H1 (cell line): ENCODE data around the gene ZFP64.

Source experiments
- EGR1 ChIP-seq: IDR thresholded peaks from 2 replicates; pipeline ENCODE4 v1.6.1; 2011; ENCODE audit warnings: low read depth, low read length, borderline replicate concordance
- EP300 ChIP-seq, 2 experiments: IDR thresholded peaks; 1 replicate in 1 of 2; 2 replicates in 1 of 2; pipeline ENCODE4 v1.6.1; 2011 to 2012; ENCODE audit warnings: low read depth in 2 of 2, low read length in 2 of 2, mild to moderate bottlenecking in 2 of 2, borderline replicate concordance in 1 of 2, inconsistent platforms in 1 of 2, moderate library complexity in 1 of 2
- EZH2 ChIP-seq: fragments of 200-600 bp; sonication (generic); IDR thresholded peaks from 2 replicates; pipeline ENCODE4 v1.7.1; 2012; ENCODE audit warnings: low read depth, mild to moderate bottlenecking, moderate library complexity, low read length, inconsistent platforms; ENCODE audit not compliant: severe bottlenecking
- HDAC6 ChIP-seq: IDR thresholded peaks from one replicate; pipeline ENCODE4 v1.7.1; 2012; ENCODE audit warnings: low read depth, mild to moderate bottlenecking, inconsistent platforms, low read length, moderate library complexity
- JUND ChIP-seq: IDR thresholded peaks from 2 replicates; pipeline ENCODE4 v1.6.1; 2011; ENCODE audit warnings: mild to moderate bottlenecking, improper control_type of control experiment, low read length
- RXRA ChIP-seq: IDR thresholded peaks from 2 replicates; pipeline ENCODE4 v1.6.1; 2011; ENCODE audit warnings: low read depth, mild to moderate bottlenecking, low read length, moderate library complexity; ENCODE audit not compliant: insufficient read depth
- SIN3A ChIP-seq, 2 experiments: IDR thresholded peaks in 1 of 2; conservative IDR thresholded peaks in 1 of 2; 2 replicates each; pipeline ENCODE4 v1.6.1; 2011 to 2012; ENCODE audit warnings: low read length in 2 of 2, improper control_type of control experiment in 1 of 2, low read depth in 1 of 2, mild to moderate bottlenecking in 1 of 2
- SIX5 ChIP-seq: IDR thresholded peaks from 2 replicates; pipeline ENCODE4 v1.6.1; 2011; ENCODE audit warnings: mild to moderate bottlenecking, low read depth, low read length
- TAF1 ChIP-seq: IDR thresholded peaks from 2 replicates; pipeline ENCODE4 v1.6.1; 2011; ENCODE audit warnings: mild to moderate bottlenecking, low read depth, low read length
- TF ChIP-seq, protein P1 (sequence below), 3 experiments: IDR thresholded peaks; 1 replicate in 2 of 3; 2 replicates in 1 of 3; pipeline versions ENCODE4 v1.5.1 to v1.6.1; 2011; ENCODE audit warnings: low read length in 3 of 3, mild to moderate bottlenecking in 3 of 3, inconsistent platforms in 2 of 3, low read depth in 1 of 3, moderate library complexity in 1 of 3; ENCODE audit not compliant: insufficient read depth in 1 of 3; ENCODE audit errors: control extremely low read depth in 1 of 3
- TF ChIP-seq, protein P2 (sequence below): IDR thresholded peaks from 2 replicates; pipeline ENCODE4 v1.6.1; 2012; ENCODE audit warnings: inconsistent platforms

DNA sequence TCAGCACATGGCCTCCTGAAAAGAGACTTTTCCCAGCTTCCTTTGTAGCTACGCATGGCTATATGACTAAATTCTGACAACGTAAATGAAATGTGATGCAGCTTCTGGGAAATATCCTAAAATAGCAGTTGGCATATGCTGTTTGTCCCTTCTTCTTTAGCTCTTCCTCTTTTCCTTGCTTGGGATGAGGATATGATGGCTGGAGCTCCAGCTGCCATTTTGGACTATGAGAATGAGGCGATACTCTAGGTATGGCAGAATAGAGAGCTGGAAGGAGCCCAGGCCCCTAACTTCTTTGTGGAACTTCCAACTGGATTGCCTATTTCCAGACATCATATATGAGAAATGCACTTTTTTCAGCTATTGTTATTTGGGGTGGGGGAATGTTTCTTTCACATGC lies 5.3 kb upstream of the ZFP64 start:
- TF ChIP-seq, protein P1, sequence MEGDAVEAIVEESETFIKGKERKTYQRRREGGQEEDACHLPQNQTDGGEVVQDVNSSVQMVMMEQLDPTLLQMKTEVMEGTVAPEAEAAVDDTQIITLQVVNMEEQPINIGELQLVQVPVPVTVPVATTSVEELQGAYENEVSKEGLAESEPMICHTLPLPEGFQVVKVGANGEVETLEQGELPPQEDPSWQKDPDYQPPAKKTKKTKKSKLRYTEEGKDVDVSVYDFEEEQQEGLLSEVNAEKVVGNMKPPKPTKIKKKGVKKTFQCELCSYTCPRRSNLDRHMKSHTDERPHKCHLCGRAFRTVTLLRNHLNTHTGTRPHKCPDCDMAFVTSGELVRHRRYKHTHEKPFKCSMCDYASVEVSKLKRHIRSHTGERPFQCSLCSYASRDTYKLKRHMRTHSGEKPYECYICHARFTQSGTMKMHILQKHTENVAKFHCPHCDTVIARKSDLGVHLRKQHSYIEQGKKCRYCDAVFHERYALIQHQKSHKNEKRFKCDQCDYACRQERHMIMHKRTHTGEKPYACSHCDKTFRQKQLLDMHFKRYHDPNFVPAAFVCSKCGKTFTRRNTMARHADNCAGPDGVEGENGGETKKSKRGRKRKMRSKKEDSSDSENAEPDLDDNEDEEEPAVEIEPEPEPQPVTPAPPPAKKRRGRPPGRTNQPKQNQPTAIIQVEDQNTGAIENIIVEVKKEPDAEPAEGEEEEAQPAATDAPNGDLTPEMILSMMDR (IDR thresholded peaks at IDR 0.05; ENCODE audit: control extremely low read depth in 1 of 3, insufficient read depth in 1 of 3, low read depth in 1 of 3, low read length in 3 of 3): no peak
- TF ChIP-seq RXRA (no peak), SIX5 (no peak), EGR1 (no peak), SIN3A (conservative IDR thresholded peaks at IDR 0.05 in 1 of 2, IDR thresholded peaks at IDR 0.05 in 1 of 2; ENCODE audit: low read depth in 1 of 2, low read length in 2 of 2) (no peak), TAF1 (no peak), EZH2 (no peak), JUND (no peak), EP300 (IDR thresholded peaks at IDR 0.05; ENCODE audit: borderline replicate concordance in 1 of 2, low read depth in 2 of 2, low read length in 2 of 2) (no peak), HDAC6 (no peak)
- TF ChIP-seq, protein P2, sequence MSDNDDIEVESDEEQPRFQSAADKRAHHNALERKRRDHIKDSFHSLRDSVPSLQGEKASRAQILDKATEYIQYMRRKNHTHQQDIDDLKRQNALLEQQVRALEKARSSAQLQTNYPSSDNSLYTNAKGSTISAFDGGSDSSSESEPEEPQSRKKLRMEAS: no peak
